ENCODE data around the gene MYL11.

MYL11 gene

DNA sequence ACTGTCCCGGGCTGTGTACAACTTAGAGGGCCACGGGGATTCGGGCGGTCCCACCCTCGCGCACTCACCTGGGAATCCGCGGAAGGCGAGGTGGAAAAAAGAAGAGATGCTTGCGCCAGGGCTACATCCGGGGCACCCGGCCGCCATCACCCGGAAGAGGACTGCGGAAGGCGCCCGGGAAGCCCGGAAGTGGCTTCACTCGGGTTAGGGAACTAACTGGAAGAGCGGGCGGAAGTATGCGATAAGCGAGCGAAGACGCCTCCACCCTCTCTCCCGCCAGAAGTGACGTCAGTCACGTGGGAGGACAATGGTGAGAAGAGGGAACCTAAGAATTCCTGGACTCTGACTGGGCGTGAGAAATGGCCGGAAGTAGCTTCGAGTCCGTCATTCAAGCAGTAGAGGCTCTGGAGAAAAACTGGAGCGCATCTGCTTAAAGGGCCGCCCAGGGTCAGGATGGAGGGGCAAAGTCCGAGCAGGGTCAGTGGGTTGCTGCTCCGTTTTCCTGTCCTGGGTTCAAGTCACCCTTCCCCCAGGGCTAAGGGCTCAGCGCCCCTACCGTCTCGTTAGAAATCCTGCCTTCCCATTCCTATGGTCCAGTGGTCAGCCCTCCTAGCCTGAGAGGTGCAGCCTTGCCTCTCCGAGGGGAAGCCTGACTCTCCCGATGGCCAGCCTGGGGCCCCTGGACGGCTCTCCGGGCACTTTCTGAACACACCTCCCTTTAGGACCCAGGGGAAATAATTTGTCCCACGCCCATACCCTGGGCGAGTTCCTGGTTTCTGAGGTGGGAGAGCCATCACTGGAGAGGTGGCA is 19.3 kb upstream of the MYL11 start, which contains the start of gene CD2BP2:
Gene CD2BP2 (minus strand): TSS at position 165 of the 810 bp plus-strand sequence. CDS start 627 bp downstream, outside the sequence.
- peak within 1 kb of the TSS; percentile 94 for H3K4me3 ChIP-seq (ENCODE audit: low read depth, low read length, poor library complexity, severe bottlenecking)
- no peaks in the 10 kb centered on the region for H3K9me2 ChIP-seq (ENCODE audit: low read depth, low read length)
- H4K20me1 ChIP-seq (ENCODE audit: insufficient read depth, low read length) = no peaks in the 10 kb centered on the region
- peak within 1 kb of the TSS; percentile 71 for H3K27ac ChIP-seq (ENCODE audit: low read depth, low read length, poor library complexity, severe bottlenecking)
- peaks cover 60% of the 10 kb centered on the region for H3K4me1 ChIP-seq (ENCODE audit: insufficient read depth, low read length, severe bottlenecking)
- H3K9ac ChIP-seq (ENCODE audit: low read length) = peak within 1 kb of the TSS; percentile 93
- H3K4me2 ChIP-seq (ENCODE audit: low read length) = peak within 1 kb of the TSS; percentile 87
- H3F3A ChIP-seq (ENCODE audit: insufficient read depth, low read length) = no peaks in the 10 kb centered on the region
- H3K27me3 ChIP-seq (ENCODE audit: insufficient read depth, low read length) = no peaks in the 10 kb centered on the region
- TF ChIP-seq, protein P1, sequence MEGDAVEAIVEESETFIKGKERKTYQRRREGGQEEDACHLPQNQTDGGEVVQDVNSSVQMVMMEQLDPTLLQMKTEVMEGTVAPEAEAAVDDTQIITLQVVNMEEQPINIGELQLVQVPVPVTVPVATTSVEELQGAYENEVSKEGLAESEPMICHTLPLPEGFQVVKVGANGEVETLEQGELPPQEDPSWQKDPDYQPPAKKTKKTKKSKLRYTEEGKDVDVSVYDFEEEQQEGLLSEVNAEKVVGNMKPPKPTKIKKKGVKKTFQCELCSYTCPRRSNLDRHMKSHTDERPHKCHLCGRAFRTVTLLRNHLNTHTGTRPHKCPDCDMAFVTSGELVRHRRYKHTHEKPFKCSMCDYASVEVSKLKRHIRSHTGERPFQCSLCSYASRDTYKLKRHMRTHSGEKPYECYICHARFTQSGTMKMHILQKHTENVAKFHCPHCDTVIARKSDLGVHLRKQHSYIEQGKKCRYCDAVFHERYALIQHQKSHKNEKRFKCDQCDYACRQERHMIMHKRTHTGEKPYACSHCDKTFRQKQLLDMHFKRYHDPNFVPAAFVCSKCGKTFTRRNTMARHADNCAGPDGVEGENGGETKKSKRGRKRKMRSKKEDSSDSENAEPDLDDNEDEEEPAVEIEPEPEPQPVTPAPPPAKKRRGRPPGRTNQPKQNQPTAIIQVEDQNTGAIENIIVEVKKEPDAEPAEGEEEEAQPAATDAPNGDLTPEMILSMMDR (IDR thresholded peaks at IDR 0.05; ENCODE audit: low read length) = no peak
- TF ChIP-seq EZH2 (IDR thresholded peaks at IDR 0.05; ENCODE audit: borderline replicate concordance, low read length) = no peak
- H3K36me3 ChIP-seq (ENCODE audit: insufficient read depth, low read length) = peaks cover 75% of the 10 kb centered on the region
- H3K9me3 ChIP-seq (ENCODE audit: low read length) = no peaks in the 10 kb centered on the region
- H2AFZ ChIP-seq (ENCODE audit: low read length) = no peak within 1 kb of the TSS
- peaks cover 10% of the 10 kb centered on the region; the same call in 1 of the 2 replicates for H3K79me2 ChIP-seq (ENCODE audit: insufficient read depth, low read length)

DNA sequence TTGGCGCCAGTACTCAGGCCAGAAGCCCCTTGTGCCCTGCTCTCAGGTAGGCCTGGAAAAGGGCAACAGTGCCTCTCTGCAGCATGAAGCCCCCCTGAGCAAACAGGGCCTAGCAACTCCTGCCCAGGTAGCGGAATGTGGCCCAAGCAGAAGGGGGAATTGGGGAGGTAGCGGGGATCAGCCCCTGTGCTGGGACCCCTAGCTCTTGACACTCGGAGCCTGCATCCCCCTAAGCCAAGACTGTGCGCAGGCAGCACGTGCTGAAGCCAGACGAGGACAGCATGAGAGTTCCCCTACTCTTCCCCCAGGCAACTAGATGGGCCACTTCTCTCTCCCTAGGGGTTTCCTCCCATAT is 18.7 kb upstream of the MYL11 start:
- no peaks in the 10 kb centered on the region for H3K9me2 ChIP-seq (ENCODE audit: low read depth, low read length)
- H3K79me2 ChIP-seq (ENCODE audit: insufficient read depth, low read length) = peaks cover 10% of the 10 kb centered on the region; the same call in 1 of the 2 replicates
- H3K36me3 ChIP-seq (ENCODE audit: insufficient read depth, low read length) = peaks cover 75% of the 10 kb centered on the region
- no peaks in the 10 kb centered on the region for H4K20me1 ChIP-seq (ENCODE audit: insufficient read depth, low read length)
- H3K27me3 ChIP-seq (ENCODE audit: insufficient read depth, low read length) = no peaks in the 10 kb centered on the region
- H2AFZ ChIP-seq (ENCODE audit: low read length) = no peak overlapping the region
- H3F3A ChIP-seq (ENCODE audit: insufficient read depth, low read length) = no peaks in the 10 kb centered on the region
- H3K9ac ChIP-seq (ENCODE audit: low read length) = peak overlapping the region; percentile 93; the same call in 1 of the 2 replicates
- H3K27ac ChIP-seq (ENCODE audit: low read depth, low read length, poor library complexity, severe bottlenecking) = peak overlapping the region; percentile 71
- H3K4me1 ChIP-seq (ENCODE audit: insufficient read depth, low read length, severe bottlenecking) = peaks cover 54% of the 10 kb centered on the region
- peak overlapping the region; percentile 68 for H3K4me2 ChIP-seq (ENCODE audit: low read length)
- no peaks in the 10 kb centered on the region for H3K9me3 ChIP-seq (ENCODE audit: low read length)
- no peak for TF ChIP-seq EZH2 (IDR thresholded peaks at IDR 0.05; ENCODE audit: borderline replicate concordance, low read length)
- TF ChIP-seq, protein P1 (IDR thresholded peaks at IDR 0.05; ENCODE audit: low read length) = no peak
- peak overlapping the region; percentile 94 for H3K4me3 ChIP-seq (ENCODE audit: low read depth, low read length, poor library complexity, severe bottlenecking)

DNA sequence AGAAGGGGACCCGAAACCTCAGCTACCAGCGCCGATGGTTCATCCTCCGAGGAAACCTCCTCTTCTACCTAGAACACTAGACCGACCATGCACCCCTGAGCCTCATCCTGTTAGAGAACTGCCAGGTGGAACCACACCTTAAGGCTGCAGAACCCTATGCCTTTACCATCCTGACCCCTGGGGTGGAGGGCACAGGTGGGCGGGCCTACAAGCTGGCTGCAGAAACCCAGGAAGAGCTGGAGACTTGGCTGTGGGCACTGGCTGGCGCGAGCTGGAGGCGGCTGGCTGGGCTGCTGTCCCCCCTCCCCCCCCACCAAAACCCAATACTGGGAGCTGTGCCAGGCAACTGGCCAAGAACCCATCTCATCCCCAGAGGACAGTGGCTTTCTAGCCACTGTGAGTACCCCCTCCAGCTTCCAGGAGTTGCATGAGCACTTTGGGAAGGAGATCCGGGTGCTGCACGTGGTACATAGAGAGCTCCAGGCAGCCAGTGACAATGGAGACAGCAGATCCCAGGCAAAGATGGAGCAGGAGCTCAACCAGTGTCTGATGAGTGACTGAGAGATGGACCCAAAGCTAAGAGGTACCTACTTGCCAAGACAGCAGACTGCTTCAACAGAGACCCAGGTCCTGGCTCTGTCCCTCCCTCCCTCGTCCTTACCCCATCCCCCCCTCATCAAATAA is 18.1 kb upstream of the MYL11 start:
- Histone ChIP-seq H3K36me3 (ENCODE audit: insufficient read depth, low read length) (peaks cover 75% of the 10 kb centered on the region), H3K27ac (ENCODE audit: low read depth, low read length, poor library complexity, severe bottlenecking) (peak overlapping the region; percentile 71), H3K79me2 (ENCODE audit: insufficient read depth, low read length) (peaks cover 10% of the 10 kb centered on the region; the same call in 1 of the 2 replicates), H3K27me3 (ENCODE audit: insufficient read depth, low read length) (no peaks in the 10 kb centered on the region), H2AFZ (ENCODE audit: low read length) (no peak overlapping the region), H3K9me3 (ENCODE audit: low read length) (no peaks in the 10 kb centered on the region), H4K20me1 (ENCODE audit: insufficient read depth, low read length) (no peaks in the 10 kb centered on the region), H3K9ac (ENCODE audit: low read length) (peak overlapping the region; percentile 93; the same call in 1 of the 2 replicates), H3K9me2 (ENCODE audit: low read depth, low read length) (no peaks in the 10 kb centered on the region), H3K4me2 (ENCODE audit: low read length) (peak overlapping the region; percentile 68), H3F3A (ENCODE audit: insufficient read depth, low read length) (no peaks in the 10 kb centered on the region), H3K4me1 (ENCODE audit: insufficient read depth, low read length, severe bottlenecking) (peaks cover 48% of the 10 kb centered on the region), H3K4me3 (ENCODE audit: low read depth, low read length, poor library complexity, severe bottlenecking) (peak overlapping the region; percentile 94)
- TF ChIP-seq, protein P1 (IDR thresholded peaks at IDR 0.05; ENCODE audit: low read length) = no peak
- TF ChIP-seq EZH2 (IDR thresholded peaks at IDR 0.05; ENCODE audit: borderline replicate concordance, low read length) = no peak
